Thymus (tissue), 14 donors: ENCODE results near the gene PLEKHH3. TPM values are rescaled to one million over a fixed set of nuclear protein-coding genes. Genes with fewer than 3 reads are reported as not detected.

Source experiments
- DNase-seq, 9 donors: peaks; one replicate each; pipeline ENCODE4 v3.0.0-alpha.2; 2013; ENCODE audit warnings: low spot score in 9 of 9, low read depth in 6 of 9, missing footprints in 1 of 9
- H3K27ac ChIP-seq, 2 donors: one replicate each; pipeline ENCODE4 v1.5.1; 2013; ENCODE audit warnings: control low read depth in 1 of 2, low read depth in 1 of 2, low read length in 1 of 2, mild to moderate bottlenecking in 1 of 2, moderate library complexity in 1 of 2
- H3K27me3 ChIP-seq, 2 donors: one replicate each; pipeline ENCODE4 v1.5.1; 2013; ENCODE audit warnings: low read length in 1 of 2; ENCODE audit not compliant: control insufficient read depth in 2 of 2, insufficient read depth in 1 of 2
- H3K36me3 ChIP-seq, 2 donors: one replicate each; pipeline ENCODE4 v1.5.1; 2013; ENCODE audit warnings: low read length in 1 of 2, mild to moderate bottlenecking in 1 of 2, moderate library complexity in 1 of 2; ENCODE audit not compliant: control insufficient read depth in 2 of 2, insufficient read depth in 2 of 2
- H3K4me1 ChIP-seq, 2 donors: one replicate each; pipeline ENCODE4 v1.5.1; 2013; ENCODE audit warnings: low read length in 2 of 2; ENCODE audit not compliant: control insufficient read depth in 2 of 2, insufficient read depth in 2 of 2
- H3K4me3 ChIP-seq, 2 donors: one replicate each; pipeline ENCODE4 v1.5.1; 2013; ENCODE audit warnings: low read length in 2 of 2, control low read depth in 1 of 2, mild to moderate bottlenecking in 1 of 2
- H3K9me3 ChIP-seq, 2 donors: one replicate each; pipeline ENCODE4 v1.5.1; 2013; ENCODE audit warnings: low read length in 1 of 2, mild to moderate bottlenecking in 1 of 2; ENCODE audit not compliant: control insufficient read depth in 2 of 2, insufficient read depth in 1 of 2
- whole genome bisulfite sequencing: extraction: QIAGEN DNeasy Blood & Tissue Kit; methylation state at CpG from one replicate; pipeline ENCODE4 v1.1.7; 2013; 5-methylcytosine and 5-hydroxymethylcytosine counted together
- long read RNA-seq, 10 donors: transcript quantifications; one replicate each; lab custom pipeline, GENCODE V29; 2026
- polyA plus RNA-seq: library from polyadenylated mRNA; stranded (reverse); fragments of 200-250 nt; gene quantifications from one replicate; pipeline ENCODE4 v1.2.3, GENCODE V29; 2013
- total RNA-seq: library from RNA; stranded (reverse); fragments of 120-200 nt; gene quantifications from one replicate; pipeline ENCODE4 v1.2.4, GENCODE V29; 2013
- donor health status: healthy.

Gene PLEKHH3
- total RNA-seq = 8.2 TPM
- polyA plus RNA-seq = 20.3 TPM
- long read RNA-seq, donor 1 = 0 reads
- long read RNA-seq, donor 2 = 0 reads
- long read RNA-seq, donor 3, partial matches to known transcripts = 0 of 3 reads
- long read RNA-seq, donor 3, other reads (novel, unspliced or antisense) = 0 of 3 reads
- long read RNA-seq, donor 4, partial matches to known transcripts = 0 of 2 reads
- long read RNA-seq, donor 4, other reads (novel, unspliced or antisense) = 0 of 2 reads
- long read RNA-seq, donor 5, partial matches to known transcripts = 0 of 2 reads
- long read RNA-seq, donor 5, other reads (novel, unspliced or antisense) = 0 of 2 reads
- long read RNA-seq, donor 6 = 0 reads
- long read RNA-seq, donor 7, partial matches to known transcripts = 0 of 2 reads
- long read RNA-seq, donor 7, other reads (novel, unspliced or antisense) = 0 of 2 reads
- long read RNA-seq, donor 8, partial matches to known transcripts = 0 of 1 reads
- long read RNA-seq, donor 8, other reads (novel, unspliced or antisense) = 0 of 1 reads
- long read RNA-seq, donor 9 = 0 reads
- long read RNA-seq, donor 10, partial matches to known transcripts = 0 of 1 reads
- long read RNA-seq, donor 10, other reads (novel, unspliced or antisense) = 0 of 1 reads

- peaks cover 54 to 80% of the 10 kb centered on the region in 2 donors for H3K27me3 ChIP-seq
- under 1% methylated on average over 51 of the region's 51 CpGs for WGBS
- peaks cover 23 to 74% of the 10 kb centered on the region in 2 donors for H3K4me1 ChIP-seq
- H3K36me3 ChIP-seq = no peaks in the 10 kb centered on the region
- H3K4me3 ChIP-seq = peak within 1 kb of the TSS; percentile 60 to 80
- H3K27ac ChIP-seq = peak within 1 kb of the TSS; percentile 53 to 57
- no peak for DNase-seq
- peaks cover 2 to 30% of the 10 kb centered on the region in 2 donors for H3K9me3 ChIP-seq
Observed at GRCh38 chr17:42676424-42677011, at the start of gene PLEKHH3. Gene PLEKHH3 (minus strand): TSS chr17:42676994. CDS start chr17:42676563, 431 bp downstream.

DNA sequence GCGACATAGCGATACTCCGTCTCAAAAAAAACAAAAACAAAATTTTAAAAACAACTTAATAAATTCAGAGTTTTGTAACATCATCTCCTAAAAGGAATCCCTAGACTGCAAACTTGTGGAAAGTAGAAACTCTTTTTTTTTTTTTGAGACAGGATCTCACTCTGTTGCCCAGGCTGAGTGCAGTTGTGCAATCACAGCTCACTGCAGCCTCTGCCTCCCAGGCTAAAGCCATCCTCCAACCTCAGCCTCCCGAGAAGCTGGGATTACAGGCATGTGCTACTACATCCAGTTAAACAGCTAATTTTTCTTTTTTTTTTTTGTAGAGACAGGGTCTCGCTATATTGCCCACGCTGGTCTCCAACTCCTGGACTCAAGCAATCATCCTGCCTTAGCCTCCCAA lies 48.3 kb upstream of the PLEKHH3 start:
- 97% methylated on average over 6 of the region's 6 CpGs for WGBS
- Histone ChIP-seq H3K4me3 (no peak overlapping the region), H3K27me3 (no peaks in the 10 kb centered on the region), H3K4me1 (no peaks in the 10 kb centered on the region), H3K9me3 (no peaks in the 10 kb centered on the region), H3K27ac (no peak overlapping the region), H3K36me3 (peaks cover 57 to 71% of the 10 kb centered on the region in 2 donors)
- DNase-seq = no peak

- Histone ChIP-seq H3K9me3 (no peaks in the 10 kb centered on the region), H3K36me3 (peaks cover 59 to 76% of the 10 kb centered on the region in 2 donors), H3K4me3 (no peak overlapping the region), H3K4me1 (no peaks in the 10 kb centered on the region), H3K27ac (no peak overlapping the region), H3K27me3 (no peaks in the 10 kb centered on the region)
- DNase-seq = no peak
- over 99% methylated on average over 3 of the region's 3 CpGs for WGBS
Observed at GRCh38 chr17:42723636-42724035, 46.8 kb upstream of the PLEKHH3 start.

DNA sequence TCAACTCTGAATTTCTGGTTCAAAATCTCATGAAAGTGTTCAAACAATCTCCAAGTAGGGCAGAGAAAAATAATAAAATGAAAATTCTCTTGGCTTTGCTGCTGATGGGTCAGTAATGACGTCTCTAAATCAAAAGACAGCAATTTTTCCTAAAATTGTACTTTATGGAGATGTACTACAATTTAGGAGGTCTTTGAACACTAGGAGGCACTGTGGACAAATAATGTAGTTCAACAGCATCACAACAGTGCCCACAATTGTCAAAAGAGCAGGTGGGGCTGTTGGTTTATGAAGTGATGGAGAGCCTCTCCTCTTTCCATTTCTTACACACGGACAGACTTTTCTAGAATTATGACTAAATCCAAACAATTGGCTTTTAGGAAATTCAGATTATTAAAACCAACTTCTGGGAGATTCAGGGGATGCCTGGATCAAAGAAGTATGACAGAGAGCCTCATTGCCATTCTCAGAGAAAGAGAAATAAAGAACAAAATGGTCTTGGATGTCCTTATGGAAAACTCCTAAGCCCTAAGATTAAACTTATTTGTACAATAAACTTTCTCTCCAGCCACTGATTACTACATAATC lies 44.3 kb upstream of the PLEKHH3 start:
- no peak overlapping the region for H3K27ac ChIP-seq
- no peaks in the 10 kb centered on the region for H3K9me3 ChIP-seq
- peak in 7 of 9 donors; percentile 46 to 82 (median 60) for DNase-seq
- H3K4me1 ChIP-seq = no peaks in the 10 kb centered on the region
- WGBS = 38% methylated on average over 2 of the region's 2 CpGs
- H3K4me3 ChIP-seq = no peak overlapping the region
- H3K36me3 ChIP-seq = peaks cover 62 to 82% of the 10 kb centered on the region in 2 donors
- H3K27me3 ChIP-seq = no peaks in the 10 kb centered on the region

GRCh38 chr17:42709561-42709960 lies 32.8 kb upstream of the PLEKHH3 start:
- Histone ChIP-seq H3K9me3 (no peaks in the 10 kb centered on the region), H3K4me3 (no peak overlapping the region), H3K27ac (no peak overlapping the region), H3K27me3 (no peaks in the 10 kb centered on the region), H3K4me1 (peaks cover 6 to 26% of the 10 kb centered on the region in 2 donors), H3K36me3 (peaks cover 83 to 87% of the 10 kb centered on the region in 2 donors)
- WGBS = 98% methylated on average over 2 of the region's 2 CpGs
- no peak for DNase-seq

DNA sequence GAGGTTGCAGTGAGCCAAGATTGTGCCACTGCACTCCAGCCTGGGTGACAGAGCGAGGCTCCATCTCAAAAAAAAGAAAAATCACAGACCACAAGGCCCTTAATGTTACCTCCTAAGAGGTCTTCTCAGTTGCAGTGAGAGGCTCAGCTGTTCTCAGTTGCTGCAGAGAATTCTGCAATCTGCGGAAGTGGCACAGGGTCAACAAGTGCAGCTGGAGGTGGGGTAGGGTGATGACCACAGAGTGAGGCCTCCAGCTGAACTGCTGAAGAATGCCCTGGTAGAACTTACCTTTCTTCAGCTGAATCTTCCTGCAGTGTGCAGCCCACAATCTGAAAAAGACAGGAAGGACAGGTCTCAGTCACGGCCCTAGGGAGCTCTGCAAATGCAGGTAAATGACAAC lies 31.8 kb upstream of the PLEKHH3 start:
- no peaks in the 10 kb centered on the region for H3K27me3 ChIP-seq
- H3K4me1 ChIP-seq = peaks cover 6 to 30% of the 10 kb centered on the region in 2 donors
- no peaks in the 10 kb centered on the region for H3K9me3 ChIP-seq
- DNase-seq = no peak
- H3K4me3 ChIP-seq = no peak overlapping the region
- peaks cover 86 to 89% of the 10 kb centered on the region in 2 donors for H3K36me3 ChIP-seq
- H3K27ac ChIP-seq = no peak overlapping the region
- 99% methylated on average over 3 of the region's 3 CpGs for WGBS

- peak in 1 of 9 donors; percentile 49 for DNase-seq
- H3K36me3 ChIP-seq = peaks cover 89 to 91% of the 10 kb centered on the region in 2 donors
- no peaks in the 10 kb centered on the region for H3K27me3 ChIP-seq
- H3K4me3 ChIP-seq = no peak overlapping the region
- no peaks in the 10 kb centered on the region for H3K9me3 ChIP-seq
- peaks cover 6 to 30% of the 10 kb centered on the region in 2 donors for H3K4me1 ChIP-seq
- no peak overlapping the region for H3K27ac ChIP-seq
- WGBS = 45% methylated on average over 5 of the region's 5 CpGs
Observed at GRCh38 chr17:42706732-42707131, 29.9 kb upstream of the PLEKHH3 start.

- H3K4me3 ChIP-seq = no peak overlapping the region
- H3K27ac ChIP-seq = no peak overlapping the region
Observed at GRCh38 chr17:42704837-42705494, 28.2 kb upstream of the PLEKHH3 start.

More at GRCh38 chr17:42704837-42705494, 28.2 kb upstream of the PLEKHH3 start:
- Histone ChIP-seq H3K36me3 (peaks cover 93 to 94% of the 10 kb centered on the region in 2 donors), H3K9me3 (no peaks in the 10 kb centered on the region), H3K27me3 (no peaks in the 10 kb centered on the region), H3K4me1 (peaks cover 6 to 30% of the 10 kb centered on the region in 2 donors)
- DNase-seq = peak in 1 of 9 donors; percentile 50
- 47% methylated on average over 8 of the region's 8 CpGs for WGBS
